GM21723 (cell line): Measurements from ENCODE around the gene KCP.

Experiments
- ATAC-seq: cut with Tn5 transposase; IDR thresholded peaks from one replicate; pipeline ENCODE4 v1.9.1; 2021; ENCODE audit warnings: mild to moderate bottlenecking, moderate library complexity; ENCODE audit not compliant: unreplicated experiment

Gene KCP

DNA sequence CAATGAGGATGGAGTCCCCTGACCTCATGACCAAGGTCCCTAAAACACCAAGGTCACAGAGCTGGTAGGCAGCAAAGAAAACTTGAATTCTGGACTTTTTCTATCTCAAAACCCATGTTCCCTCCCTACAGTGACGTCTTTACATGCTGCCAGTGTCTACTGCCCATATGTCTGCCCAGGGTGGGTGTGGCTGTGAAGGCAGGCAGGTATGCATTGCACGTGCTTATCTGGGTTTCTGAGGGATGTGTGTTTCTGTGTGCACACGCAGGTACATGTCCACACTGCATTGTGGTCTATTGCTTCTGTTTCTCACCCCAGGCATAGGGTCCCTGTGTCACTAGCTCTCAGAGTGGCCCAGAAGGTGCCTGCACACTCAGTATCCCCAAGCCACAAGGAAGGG, 34.4 kb downstream of the KCP start:
- no peak for ATAC-seq

DNA sequence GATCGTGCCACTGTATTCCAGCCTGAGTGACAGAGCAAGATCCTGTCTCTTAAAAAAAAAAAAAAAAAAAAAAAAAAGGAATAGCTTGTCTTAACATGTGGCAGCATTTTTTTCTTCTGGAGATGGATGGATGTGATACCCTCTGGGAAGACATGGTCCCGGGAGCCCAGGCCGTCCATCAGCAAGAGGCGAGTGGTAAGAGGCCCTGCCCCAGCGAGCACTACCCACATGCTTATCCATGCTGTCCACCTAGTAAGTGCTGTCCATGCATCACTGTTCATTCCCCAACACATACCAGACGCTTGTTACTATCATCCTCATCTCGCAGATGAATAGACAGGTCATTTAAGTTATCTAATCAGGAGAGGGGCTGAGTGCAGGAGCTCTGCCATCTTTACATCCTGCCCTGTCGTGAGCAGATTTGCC, 35.0 kb downstream of the KCP start:
- no peak for ATAC-seq

DNA sequence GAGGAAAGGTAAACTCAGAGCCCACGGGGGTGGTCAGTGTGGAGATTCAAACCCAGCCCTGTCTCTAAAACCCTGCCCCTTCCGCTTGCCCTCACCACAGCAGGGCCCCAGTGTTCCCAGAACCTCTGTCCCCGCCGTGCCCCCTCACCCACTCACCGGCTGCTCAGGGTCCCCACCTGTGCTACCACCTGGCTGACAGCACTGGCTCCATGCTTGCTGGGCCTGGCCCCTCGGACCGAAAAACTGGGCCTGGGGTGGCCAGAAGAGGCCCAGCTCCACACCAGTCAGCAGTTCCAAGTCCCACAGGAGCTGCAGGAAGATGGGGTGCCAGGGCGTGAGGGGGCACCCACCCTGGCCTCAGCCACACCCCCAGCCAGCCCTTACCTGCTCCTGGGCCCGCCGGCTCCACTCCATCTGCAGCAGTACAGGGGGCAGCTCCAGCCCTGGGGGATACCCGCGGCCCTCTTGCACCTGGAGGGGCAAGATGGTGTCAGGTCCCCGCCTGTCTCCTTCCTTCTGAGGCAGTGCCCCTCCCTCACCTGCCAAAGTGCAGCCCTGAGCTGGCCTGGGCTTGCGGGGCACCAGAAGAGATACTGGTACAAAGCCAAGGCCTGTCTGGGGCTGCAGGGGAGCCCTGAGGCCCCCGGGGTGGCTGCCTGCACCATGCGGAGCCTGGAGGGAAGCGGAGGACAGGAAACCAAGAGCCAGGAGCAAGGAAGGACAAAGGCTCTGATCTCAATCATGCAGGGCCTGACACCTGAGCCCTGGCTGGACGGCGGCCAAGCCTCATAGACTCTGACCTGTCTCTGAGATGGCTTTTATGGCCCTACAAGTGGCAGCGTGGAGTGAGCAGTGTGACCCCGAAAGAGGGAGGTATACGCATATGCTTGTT, 36.1 kb downstream of the KCP start:
- no peak for ATAC-seq

DNA sequence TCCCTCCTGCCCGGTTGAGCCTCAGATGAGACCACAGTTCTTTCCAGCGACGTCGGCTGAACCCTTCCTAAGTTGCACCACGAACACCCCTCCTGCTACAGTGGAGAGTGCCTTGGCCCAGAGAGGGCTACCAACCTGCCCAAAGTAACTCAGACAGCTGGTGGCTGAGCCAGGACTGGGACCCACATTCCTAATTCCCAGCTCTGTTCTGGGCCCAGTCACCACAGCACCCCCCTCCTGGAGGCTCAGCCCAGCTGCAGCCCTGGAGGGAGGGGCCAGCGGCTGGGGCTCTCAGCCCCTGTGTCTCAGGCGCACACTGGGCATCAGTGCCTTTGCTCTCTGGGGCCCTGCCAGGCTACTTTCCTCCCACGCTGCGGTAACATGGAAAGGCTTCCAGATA, 37.3 kb downstream of the KCP start:
- no peak for ATAC-seq

DNA sequence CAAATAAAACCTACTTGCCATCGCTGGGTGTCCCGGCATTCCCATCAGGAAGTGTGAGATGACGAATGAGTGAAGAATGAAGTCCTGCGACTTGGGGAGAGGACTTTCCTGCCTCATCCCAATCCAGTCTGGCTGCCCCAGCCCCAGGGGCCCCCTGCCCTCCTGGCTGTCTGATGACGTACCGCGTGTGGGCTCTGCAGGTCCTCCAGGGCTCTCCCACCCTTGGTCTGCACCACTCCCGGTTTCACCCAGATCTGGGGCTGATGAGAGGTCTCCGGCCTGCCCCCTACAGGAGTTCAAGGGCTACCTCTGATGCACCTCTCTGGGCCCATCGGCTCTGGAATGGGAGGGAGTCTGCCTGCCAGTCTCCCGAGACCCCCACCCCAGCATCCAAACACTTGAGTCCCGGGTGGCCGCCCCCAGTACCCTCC, 38.1 kb downstream of the KCP start:
- no peak for ATAC-seq

DNA sequence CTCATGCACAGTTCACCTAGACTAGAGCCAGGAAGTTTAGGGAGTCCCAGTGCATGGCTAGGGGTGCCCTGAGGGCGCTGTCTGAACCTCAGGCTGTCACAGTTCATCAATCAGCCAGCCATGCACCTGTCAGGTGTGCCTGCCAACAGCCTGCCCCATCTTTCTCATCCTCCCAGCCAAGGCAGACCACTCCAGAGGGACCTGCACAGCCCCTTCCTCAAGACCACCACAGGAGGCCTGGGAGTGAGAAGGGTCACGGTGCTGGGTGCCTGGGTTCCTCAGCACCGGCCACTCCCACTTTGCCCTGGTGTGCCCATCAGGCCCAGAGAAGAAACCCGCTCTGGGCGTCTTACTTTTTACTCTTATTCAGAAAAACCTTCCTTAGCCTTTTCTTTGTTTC, 39.5 kb downstream of the KCP start:
- ATAC-seq: no peak

DNA sequence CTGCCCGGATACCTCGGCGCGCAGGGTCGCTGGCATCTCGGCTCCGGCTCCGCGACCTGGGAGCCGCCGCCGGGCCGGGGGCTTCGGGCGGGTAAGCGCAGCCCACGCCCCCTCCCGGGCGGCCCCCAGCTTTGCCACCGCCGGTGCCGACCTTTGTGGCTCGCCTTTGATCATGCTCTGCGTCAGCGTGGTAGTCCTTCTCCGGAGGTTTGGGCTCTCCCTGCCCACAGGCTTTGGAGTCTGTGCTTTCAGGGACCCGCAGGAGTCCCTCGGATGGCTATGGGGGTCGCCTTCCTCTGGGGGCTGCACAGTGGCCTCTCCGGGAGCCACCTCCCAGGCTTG, 40.6 kb downstream of the KCP start:
- ATAC-seq: peak; percentile 10

DNA sequence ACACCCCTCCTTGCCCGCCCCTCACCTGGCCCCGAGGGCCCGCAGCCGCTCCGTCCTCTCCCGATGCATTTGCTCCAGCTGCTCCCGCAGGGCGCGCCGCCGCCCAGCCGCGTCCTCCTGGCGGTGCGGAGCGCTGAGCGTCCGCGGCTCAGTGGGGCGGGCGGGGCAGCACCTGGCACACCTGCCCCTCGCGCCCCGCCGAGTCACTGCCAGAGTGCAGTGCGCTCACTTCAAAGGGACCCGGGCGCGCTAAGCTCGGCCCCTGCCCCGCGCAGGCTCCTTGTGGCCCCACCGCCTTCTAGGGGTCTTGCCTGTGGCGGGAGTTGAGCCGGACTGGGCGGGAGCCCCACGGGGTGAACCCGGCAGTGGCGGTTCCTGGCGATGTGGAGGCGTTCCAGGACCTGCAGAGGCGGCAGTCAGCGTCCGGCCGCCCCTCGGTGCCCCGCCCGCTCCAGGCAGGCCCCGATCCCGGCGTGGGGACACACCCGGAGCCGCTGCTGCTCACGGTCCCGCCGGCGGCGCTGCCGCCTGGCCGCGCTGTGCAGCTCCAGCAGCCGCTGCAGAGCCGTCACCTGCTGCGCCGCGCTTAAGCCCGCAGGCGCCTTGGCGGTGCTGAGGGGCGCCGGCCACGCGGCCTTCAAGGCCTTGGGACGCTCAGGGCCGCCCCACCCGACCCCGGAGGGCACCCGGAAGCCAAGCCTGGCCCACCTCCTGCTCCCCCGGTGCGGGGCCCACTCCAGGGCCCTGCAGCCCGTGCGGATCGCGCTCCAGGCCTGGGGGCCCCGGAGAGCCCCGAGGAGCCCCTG, 41.2 kb downstream of the KCP start:
- peak; percentile 68 for ATAC-seq

DNA sequence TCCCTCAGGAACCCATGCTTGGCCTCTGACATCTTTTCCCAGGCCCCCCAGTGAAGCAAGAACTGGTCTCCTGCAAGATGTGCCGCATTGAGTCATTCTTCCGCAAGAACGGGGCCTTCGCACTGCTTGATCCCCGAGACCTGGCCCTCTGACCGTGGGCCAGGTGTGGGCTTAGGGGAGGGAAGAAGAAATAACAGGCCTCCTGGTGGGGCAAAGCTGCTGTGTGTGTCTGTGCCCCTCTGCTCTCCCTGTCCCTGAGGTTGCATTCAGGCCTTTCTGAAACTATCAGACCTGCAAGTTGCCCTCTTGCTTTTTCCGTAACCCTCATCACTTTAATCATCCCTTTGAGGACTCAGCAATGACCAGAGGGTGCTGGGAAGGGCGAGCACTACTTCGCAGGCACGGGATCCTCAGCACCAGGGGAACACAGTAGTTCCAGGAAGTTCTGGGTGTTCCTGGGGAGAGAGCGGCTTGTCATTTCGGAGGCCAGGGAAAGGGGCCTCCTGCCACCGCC, 41.8 kb downstream of the KCP start:
- no peak for ATAC-seq

DNA sequence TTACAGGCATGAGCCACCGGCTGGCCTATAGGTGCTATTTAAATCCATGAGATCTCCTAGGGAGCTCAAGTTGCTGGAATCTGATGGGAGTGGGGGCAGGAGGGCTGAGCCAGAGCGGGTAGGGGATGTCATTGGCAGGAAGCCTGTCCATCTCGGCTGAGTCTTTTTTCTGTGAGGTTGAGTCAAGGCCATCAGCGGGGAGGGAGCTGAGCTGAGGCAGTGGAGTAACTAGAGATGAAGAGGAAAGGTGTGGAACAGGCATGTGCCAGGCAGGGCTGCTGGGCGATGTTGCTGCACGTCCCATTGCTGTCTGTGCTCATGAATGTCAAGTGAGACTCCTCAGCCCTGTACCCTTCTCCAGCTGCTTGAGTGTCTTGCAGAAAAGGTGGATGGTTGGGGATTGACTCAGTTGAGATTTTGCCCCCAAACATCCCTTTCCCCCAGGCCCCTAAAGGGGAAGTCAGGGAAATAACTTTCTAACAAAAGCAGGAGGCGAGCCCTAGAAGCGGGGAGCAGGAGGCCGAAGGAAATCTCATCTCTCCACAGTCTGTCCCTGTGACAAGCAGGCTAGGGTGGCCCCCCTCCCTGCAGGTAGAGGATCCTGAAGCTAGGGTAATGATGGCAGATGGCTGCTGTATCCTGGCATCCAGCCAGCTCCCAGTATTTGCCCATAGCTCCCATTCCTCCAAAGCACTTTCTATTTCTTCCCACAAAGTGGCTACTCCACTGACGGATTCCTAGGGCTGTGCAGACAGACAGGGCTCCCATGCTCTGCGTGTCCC, 42.5 kb downstream of the KCP start:
- ATAC-seq: no peak

DNA sequence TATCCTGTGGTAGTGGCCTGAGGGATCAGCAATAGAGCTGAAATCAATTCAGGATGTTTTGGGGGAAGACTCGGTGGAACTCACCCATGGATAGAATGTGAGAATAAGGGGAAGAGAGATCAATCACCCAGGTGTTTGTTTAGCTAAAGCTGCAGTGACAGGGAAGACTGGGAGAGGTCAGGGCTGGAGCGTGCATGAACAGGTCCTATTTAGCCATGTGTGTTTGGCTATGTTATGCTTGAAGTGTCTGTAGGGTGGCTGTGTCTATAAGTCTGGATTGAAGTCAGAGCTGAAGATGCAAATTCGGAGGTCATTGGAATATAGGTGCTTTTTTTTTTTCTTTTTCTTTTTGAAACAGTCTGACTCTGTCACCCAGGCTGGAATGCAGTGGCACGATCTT, 43.3 kb downstream of the KCP start:
- ATAC-seq: no peak

DNA sequence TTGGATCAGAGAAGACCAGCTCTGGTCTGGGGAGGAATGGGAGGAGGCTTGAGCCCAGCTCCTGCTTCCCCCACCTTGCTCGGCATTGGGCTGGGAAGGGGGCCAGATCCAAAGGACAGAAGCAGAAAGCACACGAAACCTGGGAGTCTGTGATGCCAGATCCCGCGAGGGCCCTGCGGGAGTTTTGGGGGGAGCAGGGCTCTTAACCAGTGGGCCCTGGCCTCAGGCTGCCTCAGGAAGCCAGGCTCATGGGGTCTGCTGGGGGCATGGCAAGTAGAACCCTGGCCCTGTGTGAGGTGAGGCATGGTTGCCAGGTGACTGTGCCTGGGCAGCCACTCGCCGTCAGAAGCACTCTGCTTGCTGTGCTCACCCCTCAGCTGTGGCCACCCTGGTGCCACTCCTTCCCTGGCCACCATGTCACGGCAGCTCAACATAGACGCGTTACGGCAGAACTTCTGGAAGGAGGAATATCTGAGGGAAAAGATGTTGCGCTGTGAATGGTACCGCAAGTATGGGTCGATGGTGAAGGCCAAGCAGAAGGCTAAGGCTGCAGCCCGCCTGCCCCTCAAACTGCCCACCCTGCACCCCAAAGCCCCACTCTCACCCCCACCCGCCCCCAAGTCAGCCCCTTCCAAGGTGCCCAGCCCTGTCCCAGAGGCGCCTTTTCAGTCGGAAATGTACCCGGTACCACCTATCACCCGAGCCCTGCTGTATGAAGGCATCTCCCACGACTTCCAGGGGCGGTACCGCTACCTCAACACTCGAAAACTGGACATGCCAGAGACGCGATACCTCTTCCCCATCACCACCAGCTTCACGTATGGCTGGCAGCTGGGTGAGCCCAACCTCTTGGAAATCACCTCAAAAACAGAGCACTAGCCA, 44.3 kb downstream of the KCP start:
- ATAC-seq: no peak

DNA sequence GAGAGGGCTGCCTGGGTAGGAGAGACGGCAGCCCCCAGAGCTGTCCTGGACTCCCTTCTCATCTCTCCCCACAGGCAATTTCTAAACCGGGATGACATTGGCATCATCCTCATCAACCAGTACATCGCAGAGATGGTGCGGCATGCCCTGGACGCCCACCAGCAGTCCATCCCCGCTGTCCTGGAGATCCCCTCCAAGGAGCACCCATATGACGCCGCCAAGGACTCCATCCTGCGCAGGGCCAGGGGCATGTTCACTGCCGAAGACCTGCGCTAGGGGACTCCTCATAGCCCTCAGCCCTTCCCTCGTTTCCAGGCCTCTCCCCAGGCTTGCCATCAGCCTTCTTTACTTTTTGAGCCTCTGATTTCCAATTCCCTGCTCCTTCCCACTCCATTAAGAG, 45.2 kb downstream of the KCP start:
- ATAC-seq: no peak

DNA sequence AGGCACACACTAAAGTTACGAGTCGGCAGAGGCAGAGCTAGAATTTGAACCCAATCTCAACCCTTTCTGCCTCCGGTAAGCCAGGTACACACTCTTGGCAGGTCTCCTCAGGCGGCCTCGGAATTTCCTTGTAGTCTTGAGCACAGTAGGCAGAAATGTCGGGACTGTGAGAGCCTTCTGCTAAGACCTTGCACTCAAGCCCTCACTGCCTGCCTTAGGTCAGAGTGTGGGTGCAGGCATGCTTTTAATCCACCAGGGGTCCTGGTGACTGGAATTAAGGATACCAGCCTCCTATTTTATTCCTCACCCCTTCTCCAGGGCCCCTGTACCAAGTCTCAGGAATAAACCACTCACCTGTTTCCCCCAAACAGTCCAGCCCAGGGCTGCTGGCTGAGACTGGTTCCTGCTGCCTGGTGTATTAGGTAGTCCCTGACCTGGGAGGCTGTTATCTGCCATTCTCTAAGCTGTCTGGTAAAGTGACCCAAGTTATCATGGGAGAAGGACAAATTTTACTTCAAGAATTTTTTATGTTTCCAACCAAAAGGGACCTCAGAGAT, 47.0 kb downstream of the KCP start:
- ATAC-seq: peak; percentile 45

DNA sequence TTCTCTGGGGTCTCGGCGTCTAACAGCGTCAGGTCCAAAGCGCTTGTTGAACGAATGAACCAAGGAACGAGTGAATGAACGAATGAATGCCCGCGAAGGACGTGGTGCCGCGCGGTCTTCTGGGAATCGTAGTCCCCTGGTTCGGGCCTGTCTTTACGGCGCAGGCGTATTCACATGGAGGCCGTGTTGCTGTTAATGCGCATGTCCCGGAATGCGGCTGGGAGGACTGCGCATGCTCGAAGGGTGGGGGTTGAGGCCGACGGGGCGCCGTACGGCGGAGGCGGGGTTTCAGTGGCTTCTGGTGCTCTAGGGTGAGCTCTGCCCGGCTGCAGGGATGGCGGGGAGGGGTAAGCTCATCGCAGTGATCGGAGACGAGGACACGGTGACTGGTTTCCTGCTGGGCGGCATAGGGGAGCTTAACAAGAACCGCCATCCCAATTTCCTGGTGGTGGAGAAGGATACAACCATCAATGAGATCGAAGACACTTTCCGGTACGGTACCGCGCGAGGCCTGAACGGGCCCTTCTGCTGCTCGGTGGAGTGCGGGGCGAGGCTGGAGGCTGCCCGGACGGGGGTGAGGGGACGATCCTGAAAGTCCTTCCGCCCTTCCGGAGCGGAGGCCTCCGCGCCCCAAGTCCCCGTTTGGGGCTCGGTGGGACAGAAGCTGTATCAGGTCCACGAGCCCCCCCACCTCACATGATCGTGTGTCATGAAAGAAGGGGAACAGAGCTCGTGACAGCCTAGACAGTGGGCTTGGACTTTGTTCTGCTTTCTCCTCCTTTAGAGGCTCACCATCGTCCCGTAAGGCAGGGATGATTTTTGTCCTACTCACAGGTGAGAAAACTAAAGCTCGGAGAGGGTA, 47.7 kb downstream of the KCP start, which contains the start of gene ATP6V1F:
Gene ATP6V1F (plus strand): TSS at position 286 of the 862 bp plus-strand sequence. CDS start 49 bp downstream, at position 335.
- ATAC-seq: peak; percentile 86

DNA sequence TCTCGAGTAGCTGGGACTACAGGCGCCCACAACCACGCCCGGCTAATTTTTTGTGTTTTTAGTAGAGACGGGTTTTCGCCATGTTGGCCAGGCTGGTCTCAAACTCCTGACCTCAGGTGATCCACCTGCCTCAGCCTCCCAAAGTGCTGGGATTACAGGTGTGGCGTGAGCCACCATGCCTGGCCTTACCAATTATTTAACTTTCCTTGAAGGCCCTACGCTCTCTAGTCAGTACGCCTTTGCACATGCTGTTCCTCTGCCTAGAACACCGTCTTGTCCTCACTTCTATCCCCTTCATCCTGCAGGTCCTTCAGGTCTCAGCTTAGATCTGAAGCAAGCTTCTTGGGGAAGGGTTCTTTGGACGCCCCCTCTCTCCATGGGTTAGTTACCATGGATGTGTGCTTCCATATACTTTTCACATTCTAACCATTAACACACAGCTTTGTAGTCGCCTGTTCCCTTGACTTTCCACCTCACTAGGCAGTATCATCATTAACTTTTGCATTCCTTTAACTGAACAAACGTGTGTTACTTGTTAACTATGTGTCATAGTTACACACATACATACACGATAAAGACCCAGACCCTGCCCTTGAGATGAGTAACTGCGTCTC, 48.4 kb downstream of the KCP start:
- no peak for ATAC-seq

DNA sequence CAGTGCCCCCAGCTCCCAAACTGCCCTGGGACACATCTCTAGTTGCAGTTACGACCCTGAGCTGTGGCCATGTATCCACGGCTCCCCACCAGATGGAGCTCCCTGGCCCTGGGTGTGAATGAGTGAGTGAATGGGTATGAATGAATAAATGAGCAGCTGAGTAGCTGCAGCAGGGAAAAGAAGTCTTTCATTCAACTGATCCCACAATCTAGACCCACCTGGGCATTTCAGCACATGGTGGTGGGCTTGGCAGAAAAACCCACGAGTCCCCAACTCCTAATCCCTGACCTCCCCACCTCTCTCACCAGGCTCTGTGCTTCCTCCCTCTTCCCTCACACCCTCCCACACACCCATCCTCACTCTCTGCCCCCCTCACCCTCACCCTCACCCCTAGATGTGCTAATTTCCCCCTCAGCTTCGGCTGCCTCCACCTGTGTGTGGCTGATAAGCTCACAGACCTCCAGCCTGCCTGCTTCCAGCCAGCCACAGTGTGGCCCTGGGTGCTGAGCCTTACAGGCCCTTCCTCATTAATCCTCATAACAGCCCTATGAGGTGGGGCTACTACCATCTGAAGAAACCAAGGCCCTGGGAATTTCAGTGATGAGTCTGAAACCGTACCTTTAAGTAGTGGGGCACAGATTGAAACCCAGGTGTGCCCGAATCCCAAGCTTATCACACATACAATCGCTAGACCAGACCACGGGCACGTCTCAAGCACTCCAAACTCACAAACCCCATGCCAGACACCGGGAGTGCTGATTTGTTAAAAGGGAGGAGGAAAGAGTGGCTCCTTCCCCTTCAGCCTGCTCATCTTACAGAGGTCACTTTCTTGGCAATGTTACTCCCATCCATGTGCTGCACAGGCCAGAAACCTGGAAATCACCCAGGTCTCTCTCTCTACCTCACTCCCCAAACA, 50.1 kb downstream of the KCP start:
- ATAC-seq: no peak
